ENCODE results near the gene KIAA1549. TPM values are rescaled to one million over a fixed set of nuclear protein-coding genes. Genes with fewer than 3 reads are reported as not detected.
"Not testable (repeated sequence)": the region's sequence is repeated elsewhere in the genome, so short reads cannot be mapped to it uniquely, and the experiment has no call there.

The KIAA1549 gene
- total RNA-seq, 1 donor from 2014 or later = 5.8 TPM

DNA sequence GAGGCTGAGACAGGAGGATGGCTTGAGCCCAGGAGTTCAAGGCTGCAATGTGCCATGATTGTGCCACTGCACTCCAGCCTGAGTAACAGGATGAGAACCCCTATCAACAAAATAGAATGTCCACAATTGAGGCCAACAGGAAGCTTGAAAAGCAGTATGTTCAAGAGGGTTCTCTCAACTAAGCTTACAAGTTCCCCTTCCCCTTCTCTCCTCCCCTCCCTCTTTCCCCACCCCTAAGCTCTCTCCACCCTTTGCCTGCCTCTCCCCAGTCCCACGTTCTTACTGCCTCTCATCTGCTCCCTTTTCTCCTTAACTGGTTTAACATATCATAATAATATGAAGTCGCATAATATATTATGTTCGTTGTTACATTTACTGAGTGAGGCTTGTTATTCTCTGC is 35.4 kb downstream of the KIAA1549 start:
- Histone ChIP-seq H3K4me3 (ENCODE audit: low read depth, low read length) (no peak overlapping the region), H3K27me3 (ENCODE audit: control insufficient read depth, insufficient read depth, low read length) (no peaks in the 10 kb centered on the region), H3K36me3 (ENCODE audit: control insufficient read depth, insufficient read depth, low read length) (no peaks in the 10 kb centered on the region)
- DNase-seq (ENCODE audit: low read depth) = no peak
- TF ChIP-seq, protein P1, sequence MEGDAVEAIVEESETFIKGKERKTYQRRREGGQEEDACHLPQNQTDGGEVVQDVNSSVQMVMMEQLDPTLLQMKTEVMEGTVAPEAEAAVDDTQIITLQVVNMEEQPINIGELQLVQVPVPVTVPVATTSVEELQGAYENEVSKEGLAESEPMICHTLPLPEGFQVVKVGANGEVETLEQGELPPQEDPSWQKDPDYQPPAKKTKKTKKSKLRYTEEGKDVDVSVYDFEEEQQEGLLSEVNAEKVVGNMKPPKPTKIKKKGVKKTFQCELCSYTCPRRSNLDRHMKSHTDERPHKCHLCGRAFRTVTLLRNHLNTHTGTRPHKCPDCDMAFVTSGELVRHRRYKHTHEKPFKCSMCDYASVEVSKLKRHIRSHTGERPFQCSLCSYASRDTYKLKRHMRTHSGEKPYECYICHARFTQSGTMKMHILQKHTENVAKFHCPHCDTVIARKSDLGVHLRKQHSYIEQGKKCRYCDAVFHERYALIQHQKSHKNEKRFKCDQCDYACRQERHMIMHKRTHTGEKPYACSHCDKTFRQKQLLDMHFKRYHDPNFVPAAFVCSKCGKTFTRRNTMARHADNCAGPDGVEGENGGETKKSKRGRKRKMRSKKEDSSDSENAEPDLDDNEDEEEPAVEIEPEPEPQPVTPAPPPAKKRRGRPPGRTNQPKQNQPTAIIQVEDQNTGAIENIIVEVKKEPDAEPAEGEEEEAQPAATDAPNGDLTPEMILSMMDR (IDR thresholded peaks at IDR 0.05; ENCODE audit: insufficient read depth, low read length, poor library complexity, severe bottlenecking) = no peak

DNA sequence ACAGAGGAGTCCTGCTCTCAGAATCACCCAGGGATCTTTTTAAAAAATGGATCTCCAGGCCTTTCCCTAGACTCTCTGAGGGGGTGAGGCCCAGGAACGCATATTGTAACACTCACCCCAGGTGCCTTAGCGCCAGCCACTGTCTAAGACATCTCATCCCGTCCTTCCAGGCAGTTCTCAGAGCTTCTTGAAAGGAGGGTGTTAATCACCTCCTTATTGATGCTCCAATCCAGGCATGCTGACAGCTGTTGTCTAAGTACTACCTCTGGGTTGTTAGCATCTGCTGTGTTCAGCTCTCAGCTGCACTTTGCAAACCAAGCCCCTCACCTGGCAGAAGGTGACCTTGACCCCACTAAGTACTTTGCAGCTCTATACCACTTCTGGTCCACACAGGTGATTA is 36.0 kb downstream of the KIAA1549 start:
- Histone ChIP-seq H3K36me3 (ENCODE audit: control insufficient read depth, insufficient read depth, low read length) (no peaks in the 10 kb centered on the region), H3K27me3 (ENCODE audit: control insufficient read depth, insufficient read depth, low read length) (no peaks in the 10 kb centered on the region), H3K4me3 (ENCODE audit: low read depth, low read length) (no peak overlapping the region)
- TF ChIP-seq, protein P1 (IDR thresholded peaks at IDR 0.05; ENCODE audit: insufficient read depth, low read length, poor library complexity, severe bottlenecking) = no peak
- DNase-seq (ENCODE audit: low read depth) = no peak

DNA sequence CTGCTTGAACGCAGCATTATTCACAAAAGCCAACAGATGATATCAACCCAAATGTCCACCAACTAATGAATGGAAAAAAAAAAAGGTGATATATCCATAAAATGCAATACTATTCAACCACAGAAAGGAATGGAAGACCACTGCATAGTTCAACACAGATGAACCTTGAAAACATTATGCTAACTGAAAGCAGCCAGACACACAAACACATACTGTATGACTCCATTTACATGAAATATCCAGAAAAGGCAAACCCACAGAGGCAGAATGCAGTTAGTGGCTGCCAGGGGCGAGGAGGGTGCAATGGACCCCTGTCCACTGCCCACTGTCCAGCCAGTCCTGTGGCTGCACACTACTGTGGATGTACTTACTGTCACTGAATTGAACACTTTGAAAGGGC is 36.6 kb downstream of the KIAA1549 start:
- no peaks in the 10 kb centered on the region for H3K27me3 ChIP-seq (ENCODE audit: control insufficient read depth, insufficient read depth, low read length)
- H3K36me3 ChIP-seq (ENCODE audit: control insufficient read depth, insufficient read depth, low read length) = no peaks in the 10 kb centered on the region
- H3K4me3 ChIP-seq (ENCODE audit: low read depth, low read length) = no peak overlapping the region
- TF ChIP-seq, protein P1 (IDR thresholded peaks at IDR 0.05; ENCODE audit: insufficient read depth, low read length, poor library complexity, severe bottlenecking) = no peak
- DNase-seq (ENCODE audit: low read depth) = no peak

DNA sequence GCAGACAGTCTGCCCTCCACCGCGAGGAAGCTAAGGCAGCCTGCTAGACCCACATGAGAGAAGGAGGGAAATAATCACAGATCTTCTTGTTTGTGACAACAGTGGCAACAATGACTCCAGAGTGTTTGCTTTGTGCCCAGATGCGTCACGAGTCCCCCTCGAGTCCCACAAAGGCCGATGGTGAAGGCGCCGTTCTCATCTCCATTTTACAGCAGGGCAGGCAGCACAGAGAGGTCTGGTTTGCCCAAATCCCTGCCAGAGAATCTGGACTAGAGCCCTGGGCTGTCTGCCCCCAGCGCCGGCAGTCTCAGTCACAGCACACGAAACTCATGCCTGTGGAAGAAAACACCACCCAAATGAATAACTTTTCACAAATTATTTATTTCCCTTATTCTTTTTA is 38.1 kb downstream of the KIAA1549 start:
- Histone ChIP-seq H3K27me3 (ENCODE audit: control insufficient read depth, insufficient read depth, low read length) (no peaks in the 10 kb centered on the region), H3K4me3 (ENCODE audit: low read depth, low read length) (no peak overlapping the region), H3K36me3 (ENCODE audit: control insufficient read depth, insufficient read depth, low read length) (no peaks in the 10 kb centered on the region)
- TF ChIP-seq, protein P1 (IDR thresholded peaks at IDR 0.05; ENCODE audit: insufficient read depth, low read length, poor library complexity, severe bottlenecking) = no peak
- DNase-seq (ENCODE audit: low read depth) = no peak

DNA sequence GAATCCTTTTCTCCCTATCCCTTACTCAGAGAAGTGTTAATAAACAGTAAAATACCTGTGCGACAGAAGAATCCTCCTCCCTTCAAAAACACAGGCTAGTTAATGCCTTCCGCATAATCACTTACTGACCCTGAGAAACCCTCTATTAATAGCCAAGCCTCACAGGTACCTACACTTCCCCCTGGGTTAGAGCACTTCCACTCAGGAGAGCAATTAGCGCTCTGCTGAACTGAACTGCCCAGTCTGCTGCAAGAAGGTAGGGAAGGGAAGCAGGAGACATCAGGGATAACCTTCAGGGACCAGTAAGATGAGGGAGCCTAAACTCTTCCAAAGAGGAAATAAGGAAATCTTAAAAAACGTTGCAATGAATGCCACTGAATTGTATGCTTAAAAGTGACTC is 39.6 kb downstream of the KIAA1549 start:
- DNase-seq (ENCODE audit: low read depth) = no peak
- Histone ChIP-seq H3K27me3 (ENCODE audit: control insufficient read depth, insufficient read depth, low read length) (no peaks in the 10 kb centered on the region), H3K36me3 (ENCODE audit: control insufficient read depth, insufficient read depth, low read length) (no peaks in the 10 kb centered on the region), H3K4me3 (ENCODE audit: low read depth, low read length) (no peak overlapping the region)
- TF ChIP-seq, protein P1 (IDR thresholded peaks at IDR 0.05; ENCODE audit: insufficient read depth, low read length, poor library complexity, severe bottlenecking) = no peak

DNA sequence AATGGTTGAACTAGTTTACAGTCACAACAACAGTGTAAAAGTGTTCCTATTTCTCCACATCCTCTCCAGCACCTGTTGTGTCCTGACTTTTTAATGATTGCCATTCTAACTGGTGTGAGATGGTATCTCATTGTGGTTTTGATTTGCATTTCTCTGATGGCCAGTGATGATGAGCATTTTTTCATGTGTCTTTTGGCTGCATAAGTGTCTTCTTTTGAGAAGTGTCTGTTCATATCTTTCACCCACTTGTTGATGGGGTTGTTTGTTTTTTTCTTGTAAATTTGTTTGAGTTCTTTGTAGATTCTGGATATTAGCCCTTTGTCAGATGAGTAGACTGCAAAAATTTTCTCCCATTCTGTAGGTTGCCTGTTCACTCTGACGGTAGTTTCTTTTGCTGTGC is 40.6 kb downstream of the KIAA1549 start:
- not testable (repeated sequence) for H3K27me3 ChIP-seq (ENCODE audit: control insufficient read depth, insufficient read depth, low read length); H3K36me3 ChIP-seq (ENCODE audit: control insufficient read depth, insufficient read depth, low read length); DNase-seq (ENCODE audit: low read depth); H3K4me3 ChIP-seq (ENCODE audit: low read depth, low read length)
